Measurements from ENCODE around the gene SLFN11.
"Not testable (repeated sequence)": the region's sequence is repeated elsewhere in the genome, so short reads cannot be mapped to it uniquely, and the experiment has no call there.

The SLFN11 gene

DNA sequence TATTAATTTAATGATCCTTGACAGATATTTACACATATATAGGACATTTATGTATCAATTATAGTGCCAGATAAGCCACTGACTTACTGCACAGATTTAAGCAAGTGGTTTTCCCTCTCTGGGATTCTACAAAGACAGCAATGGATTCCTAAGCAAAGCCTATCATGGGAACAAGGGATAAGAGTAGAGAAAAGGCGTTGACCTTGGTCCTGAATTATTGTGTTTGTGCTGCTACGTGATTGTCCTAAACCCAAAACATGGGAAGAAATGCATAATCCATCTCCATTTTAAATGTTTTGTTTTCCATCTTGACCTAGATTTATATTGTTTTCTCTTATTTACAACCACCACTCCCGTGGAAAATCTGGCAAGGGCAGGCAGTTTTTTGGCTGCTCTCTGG is 14.0 kb downstream of the SLFN11 start:
- DNase-seq: no peak

DNA sequence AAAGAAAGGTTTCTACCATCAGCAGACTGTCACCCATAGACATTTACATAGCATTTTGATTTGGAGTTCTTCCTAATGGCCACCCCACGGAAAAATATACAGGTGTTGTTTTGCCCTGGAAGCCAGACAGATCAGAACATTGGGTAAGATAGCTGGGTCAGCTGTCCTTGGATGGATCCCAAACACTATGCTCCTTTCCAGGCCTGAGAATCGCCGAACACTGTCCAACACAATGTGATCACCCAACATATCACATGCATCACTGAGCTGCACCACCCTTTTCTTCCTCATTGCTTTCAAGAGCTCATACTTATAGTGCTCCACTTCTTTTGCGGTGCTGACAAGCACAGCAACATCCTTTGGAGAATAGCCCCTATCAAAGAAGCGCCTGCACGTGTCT is 21.1 kb downstream of the SLFN11 start:
- no peak for DNase-seq

DNA sequence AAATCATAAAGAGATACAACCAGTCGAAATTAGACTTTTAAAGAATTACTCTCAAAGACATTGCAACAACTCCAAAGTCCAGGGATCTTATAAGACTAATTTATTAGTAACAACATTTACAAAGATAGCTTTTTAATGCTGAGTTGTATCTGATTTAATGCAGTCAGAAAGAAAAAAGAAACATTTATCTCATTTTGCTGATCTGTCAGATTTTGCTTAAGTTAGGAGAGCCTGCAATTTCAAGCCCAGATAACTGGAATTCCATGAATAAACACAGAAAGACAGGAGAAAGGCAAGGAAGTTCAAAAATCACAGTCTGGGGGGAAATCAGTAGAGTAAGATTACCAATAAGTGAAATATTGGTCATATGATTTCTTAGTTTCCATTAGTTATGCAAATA is 22.9 kb downstream of the SLFN11 start:
- DNase-seq: no peak

DNA sequence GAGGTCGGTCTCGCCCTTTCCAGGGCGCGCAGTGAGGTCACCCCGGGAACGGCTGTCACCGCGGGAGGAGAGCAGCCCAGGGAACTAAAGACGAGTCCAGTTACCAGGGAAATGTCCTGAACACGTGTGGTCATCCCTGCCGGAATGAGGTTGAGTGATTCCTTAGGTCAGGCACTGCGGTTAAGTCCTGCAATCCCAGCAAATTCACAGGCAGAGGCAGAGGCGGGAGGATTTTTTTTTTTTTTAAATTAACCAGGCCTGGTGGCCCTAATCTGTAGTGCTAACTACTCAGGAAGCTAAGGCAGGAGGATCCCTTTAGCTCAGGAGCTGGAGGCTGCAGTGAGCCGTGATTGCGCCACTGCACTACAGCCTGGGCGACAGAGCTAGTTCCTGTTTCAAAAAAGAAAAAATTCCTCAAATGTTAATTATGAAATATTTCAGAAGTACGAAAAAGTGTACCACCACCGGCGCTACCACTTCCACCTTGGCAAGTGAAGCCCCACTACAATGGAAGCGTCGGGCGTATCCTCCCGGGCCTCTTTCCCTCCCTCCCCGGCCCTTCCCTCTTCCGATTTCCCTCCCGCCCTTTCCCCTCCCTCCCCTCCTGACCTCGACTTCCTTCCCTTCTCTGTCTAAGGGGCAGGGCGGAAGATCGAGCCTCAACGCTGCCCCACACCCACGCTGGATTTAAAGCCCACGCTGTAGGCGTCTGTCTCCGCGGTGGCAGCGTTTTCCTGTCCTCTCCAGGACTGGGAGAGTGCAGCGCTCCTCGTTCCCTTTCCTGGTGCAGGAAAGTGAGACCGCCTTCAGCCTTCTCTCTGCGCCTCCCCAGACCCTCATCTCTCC is 27.3 kb downstream of the SLFN11 start:
- DNase-seq: peak; percentile 33

DNA sequence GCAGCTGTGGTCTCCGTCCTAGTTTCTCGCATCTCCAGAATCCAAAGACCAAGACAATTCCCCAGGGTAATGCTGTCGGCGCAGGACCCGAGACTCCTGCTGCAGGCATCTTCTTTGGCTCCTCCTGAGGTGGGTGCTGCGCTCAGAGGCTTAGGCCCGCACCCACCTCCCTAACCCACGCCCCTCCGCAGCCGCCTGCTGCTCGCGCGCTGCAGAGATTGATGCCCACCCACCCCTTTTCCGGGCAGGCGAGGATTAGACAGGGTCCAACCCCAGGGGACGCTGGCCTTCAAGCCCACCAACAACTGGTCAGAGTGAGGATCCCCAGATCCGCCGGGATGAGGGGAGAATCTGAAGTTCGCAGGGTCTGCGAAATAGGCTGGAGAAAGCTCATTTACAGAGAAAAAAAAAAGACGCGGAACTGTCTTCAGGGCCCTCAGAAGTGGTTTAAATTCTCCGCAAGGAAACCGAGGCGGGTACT is 27.9 kb downstream of the SLFN11 start:
- DNase-seq: no peak

DNA sequence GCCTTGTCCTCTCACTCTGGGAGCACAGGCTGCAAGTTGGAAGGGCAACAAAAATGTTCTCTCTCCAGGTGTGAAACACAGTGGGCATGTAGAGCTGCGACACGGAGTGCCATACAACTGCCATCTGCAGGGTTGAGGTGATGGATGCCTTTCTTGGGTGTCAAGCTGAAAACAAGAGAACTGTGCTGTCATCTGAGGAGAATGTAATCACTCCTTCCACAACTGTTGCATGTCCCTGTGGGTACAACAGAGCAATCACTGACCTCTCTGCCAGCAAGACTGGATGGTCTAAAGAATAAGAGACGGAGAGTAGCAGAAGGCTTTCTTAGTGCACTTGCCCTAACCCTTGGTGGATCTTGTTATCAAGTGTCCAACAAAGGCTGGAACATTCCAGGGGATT is 29.2 kb downstream of the SLFN11 start:
- no peak for DNase-seq

DNA sequence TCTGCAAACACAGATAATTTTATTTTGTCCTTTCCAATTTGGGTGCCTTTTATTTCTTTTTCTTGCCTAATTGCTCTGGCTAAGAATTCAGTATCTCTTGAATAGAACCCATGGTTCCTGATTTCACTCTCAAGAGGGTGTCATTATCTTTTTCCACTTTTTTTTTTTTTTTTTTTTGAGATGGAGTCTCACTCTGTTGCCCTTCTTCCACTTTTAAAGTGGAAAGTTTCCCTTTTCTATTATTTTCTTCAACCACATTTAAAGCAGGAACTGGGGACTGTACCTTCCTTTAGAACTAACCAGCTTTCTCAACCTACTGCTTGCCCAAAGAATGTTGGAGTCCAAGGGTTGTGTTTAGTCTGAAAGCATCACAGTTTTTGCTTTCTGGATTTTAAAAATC is 31.1 kb downstream of the SLFN11 start:
- no peak for DNase-seq

DNA sequence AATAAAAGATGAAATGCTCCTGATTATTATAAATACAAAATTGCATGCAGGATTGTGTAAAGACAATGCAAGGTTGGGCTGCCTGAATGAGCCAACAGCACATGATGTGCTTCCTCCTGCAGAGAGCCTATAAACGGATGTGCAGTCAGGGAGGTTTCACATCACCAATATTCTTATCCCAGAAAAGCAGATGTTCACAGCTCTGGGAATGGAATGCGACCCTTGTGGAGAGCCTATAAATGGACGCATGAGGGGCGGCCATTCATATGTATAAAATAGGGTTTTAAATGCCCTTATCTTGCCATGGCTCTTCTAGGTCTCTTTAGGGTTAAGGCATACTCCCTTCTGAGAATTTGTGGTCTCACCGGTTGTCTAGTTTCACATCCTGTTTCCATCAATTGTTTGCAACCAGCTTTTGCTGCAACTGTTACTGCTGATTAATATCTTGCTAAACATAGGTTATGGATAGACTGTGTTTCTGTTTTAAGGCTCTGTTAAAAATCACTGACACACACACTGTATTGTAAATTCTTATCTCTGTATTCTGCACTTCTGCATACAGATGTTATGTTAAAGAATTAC is 31.9 kb downstream of the SLFN11 start:
- no peak for DNase-seq

DNA sequence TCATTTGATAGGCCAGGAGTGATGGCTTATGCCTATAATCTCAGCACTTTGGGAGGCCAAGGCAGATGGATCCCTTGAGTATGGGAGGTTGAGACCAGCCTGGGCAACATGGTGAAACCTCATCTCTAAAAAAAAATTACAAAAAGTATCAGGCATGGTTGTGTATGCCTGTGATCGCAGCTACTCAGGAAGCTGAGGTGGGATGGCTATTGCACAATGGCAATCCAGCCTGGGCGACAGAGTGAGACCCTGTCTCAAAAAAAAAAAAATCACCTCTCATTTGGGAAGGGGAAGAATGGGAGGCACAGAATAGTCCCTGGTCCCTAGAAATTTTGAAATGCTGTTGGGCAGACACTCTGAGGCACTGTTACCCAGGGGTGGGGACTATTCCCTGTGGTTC is 35.2 kb downstream of the SLFN11 start:
- no peak for DNase-seq

DNA sequence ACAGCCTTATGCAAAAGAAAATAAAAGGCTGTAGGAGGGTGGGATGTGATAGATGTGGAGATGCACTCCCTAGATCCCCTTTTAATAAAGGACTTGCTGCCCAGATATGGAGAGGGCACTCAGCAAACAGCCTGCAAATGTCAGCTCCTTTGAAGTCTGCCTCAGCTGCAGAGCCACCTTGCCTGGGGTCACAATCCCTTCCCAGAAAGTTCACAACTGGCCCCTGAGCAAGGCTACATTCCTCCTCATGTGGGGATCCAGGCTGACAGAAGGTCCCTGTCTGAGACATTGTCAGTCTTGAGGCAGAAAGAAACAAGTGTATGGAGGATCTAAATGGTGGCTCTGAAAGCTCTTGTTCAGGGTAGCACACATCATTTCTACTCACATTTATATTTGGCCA is 36.1 kb downstream of the SLFN11 start:
- DNase-seq: no peak

DNA sequence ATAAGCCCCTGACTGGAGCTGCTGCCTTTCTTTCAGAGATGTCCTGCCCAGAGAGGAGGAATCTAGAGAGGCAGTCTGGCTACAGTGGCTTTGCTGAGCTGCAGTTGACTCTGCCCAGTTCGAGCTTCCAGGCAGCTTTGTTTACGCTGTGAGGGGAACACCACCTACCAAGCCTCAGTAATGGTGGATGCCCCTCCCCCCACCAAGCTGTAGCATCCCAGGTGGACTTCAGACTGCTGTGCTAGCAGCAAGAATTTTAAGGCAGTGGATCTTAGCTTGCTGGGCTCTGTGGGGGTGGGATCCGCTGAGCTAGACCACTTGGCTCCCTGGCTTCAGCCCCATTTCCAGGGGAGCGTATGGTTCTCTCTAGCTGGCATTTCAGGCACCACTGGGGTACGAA is 39.8 kb downstream of the SLFN11 start:
- DNase-seq: not testable (repeated sequence)

DNA sequence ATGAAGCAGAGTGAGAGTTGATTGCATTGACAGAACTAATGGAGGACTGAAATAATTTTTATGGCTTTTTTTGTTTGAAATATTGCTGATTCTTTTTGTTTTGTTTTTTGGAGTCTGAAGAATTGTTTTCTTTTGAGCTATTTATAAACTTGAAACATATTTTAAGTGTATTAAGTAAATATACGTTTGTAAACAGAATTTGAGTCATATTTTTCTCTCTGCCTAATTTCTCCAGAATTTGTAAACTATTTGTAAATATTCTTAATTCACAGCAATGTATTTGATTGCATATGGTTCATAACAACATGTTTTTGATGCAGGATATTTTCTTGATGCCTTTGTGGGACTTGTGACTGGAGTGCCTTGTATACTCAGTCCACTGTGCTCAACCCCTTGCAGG is 50.7 kb downstream of the SLFN11 start:
- DNase-seq: no peak

DNA sequence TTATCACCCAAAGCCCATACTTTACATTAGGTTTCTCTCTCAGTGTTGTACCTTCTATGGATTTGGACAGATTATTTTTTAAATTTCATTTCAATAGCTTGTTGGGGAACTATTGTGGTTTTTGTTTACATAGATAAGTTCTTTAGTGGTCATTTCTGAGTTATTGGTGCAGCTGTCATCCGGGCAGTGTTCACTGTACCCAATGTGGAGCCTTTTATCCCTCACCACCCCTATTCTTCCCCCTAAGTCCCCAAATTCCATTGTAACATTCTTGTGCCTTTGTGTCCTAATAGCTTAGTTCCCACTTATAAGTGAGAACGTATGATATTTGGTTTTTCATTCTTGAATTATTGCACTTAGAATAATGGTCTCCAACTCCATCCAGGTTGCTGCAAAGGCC is 57.5 kb downstream of the SLFN11 start:
- no peak for DNase-seq

DNA sequence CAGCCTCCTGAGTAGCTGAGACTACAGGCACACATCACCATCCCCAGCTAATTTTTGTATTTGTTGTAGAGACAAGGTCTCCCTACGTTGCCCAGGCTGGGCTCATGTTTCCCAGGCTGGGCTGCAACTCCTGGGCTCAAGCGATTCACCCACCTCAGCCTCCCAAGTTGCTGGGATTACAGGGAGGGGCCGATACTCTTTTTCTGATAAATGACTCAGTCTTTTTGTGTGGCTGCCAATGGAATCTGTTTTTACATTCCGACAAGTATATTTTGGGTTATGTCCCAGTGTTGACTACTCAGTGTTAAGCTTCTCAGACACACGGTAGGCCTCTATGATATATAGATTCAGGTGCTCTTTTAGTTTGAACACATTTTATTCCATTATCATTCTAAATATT is 58.1 kb downstream of the SLFN11 start:
- peak; percentile 91 for DNase-seq

DNA sequence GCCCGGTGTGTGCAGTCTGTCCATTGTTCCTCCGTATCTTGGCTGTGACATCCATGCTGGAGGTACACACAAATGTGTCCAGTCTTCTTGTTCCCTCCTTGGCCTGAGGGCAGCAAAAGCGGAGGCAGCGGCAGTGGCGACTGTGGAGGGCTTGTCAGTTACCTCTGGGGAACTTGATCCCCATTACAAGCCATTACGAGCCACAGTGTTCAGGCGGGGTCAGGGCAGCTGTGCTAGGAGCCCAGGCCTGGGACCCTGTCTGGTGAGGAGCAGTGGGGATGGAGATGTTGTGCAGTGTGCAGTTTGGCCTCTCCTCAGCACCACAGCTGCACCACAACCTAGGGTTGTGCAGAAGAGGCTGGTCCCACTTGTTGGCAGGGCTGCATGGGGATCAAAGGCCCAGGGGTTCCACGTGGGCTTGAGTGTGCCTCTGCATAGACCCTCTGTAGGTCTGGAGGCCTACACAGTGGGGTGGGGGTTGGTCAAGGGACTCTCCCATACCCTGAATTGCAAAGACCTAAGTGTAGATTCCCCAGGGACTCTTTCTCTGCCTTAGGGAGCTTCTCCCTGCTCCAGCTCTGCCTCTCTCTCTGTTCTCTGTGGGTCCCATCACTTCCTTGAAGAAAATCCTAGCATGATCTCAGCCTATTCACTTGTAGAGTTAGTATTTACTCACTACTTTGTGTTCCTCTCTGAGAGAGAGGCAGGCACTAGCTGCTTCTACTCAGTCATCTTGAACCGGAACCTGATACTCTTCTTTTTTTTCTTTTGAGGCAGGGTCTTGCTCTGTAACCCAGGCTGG is 58.8 kb downstream of the SLFN11 start:
- no peak for DNase-seq

DNA sequence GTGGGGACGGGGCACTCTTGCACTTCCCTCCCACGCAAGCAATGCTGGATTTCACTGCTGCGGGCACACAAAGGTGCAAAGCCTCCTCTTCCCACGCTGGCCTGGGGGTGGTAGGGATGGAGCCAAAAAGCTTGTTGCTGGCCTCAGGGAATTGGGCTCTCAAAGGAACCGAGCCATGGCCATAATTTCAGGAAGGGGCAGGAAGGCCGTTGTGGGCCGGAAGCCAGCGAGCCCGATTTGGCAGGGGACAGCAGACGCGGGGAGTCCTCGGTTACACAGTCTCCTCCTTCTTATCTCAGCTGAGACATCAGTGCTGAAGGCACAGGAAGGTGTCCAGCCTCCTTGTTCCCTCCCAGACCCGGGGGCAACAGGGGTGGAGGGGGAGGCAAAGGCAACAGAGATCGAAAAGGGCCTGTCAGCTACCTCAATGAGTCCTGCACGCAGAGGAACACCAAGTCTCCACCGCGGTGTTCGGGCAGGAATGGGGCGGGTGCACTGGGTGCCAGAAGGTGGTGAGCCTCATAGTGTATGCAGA is 59.5 kb downstream of the SLFN11 start:
- DNase-seq: no peak

DNA sequence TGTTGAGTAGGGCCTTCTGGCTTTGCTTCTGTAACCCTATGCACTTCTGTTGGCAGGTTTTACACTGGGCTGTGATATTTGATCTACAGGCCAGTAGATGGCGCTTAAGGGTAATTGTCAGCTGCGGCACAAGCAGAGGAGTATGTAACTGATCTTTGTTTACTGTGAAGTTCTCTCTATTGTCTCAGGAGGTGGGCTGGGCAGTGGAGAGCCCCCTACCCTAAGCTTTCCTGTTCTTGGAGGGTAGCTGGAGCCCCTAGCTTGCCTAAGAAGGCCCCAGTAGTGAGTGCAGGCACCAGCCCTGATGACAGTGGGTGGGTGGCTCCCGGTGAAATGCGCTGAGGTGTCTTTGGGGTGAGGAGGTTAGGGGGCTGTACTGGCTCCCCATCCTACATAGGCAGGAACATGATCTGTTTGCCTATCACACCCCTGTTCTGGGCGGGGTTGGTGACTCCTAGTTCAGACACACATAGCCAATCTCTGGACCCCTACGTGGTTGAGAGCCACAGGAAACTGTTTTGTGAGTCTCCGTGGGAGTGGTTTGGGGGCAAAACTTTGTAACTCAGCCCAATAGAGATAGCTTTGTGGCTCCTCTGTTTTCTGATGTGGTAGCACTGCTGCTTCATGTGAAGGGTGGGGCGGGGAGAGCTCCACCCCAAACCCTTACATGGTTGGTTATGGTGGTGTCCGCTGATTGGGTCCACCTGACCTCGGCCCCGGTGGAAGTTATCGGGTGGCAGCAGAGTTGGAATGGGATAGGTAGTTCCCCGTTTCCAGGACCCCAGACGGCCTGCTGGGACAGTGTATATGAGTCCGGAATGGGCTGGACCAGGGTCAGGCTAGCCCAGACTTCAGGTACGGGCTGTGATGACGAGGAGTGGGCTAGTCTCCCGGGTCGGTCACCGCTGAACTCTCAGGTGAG is 60.4 kb downstream of the SLFN11 start:
- peak; percentile 65 for DNase-seq

DNA sequence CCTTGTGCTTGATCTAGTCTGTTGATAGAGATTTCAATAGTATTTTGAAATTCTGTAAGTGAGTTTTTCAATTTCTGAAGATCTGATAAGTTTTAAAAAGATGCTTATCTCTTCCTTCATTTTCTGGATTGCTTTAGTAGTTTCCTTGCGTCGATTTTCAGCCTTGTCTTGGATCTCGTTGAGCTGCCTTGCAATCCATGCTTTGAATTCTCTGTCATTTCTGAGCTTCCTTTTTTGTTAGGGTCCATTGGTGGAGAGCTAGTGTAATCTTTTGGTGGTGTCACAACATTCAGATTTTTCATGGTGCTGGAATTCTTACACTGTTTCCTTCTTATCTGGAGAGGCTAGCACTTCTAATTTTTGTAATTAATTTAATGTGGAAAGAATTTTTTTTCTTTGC is 61.1 kb downstream of the SLFN11 start:
- DNase-seq: no peak

DNA sequence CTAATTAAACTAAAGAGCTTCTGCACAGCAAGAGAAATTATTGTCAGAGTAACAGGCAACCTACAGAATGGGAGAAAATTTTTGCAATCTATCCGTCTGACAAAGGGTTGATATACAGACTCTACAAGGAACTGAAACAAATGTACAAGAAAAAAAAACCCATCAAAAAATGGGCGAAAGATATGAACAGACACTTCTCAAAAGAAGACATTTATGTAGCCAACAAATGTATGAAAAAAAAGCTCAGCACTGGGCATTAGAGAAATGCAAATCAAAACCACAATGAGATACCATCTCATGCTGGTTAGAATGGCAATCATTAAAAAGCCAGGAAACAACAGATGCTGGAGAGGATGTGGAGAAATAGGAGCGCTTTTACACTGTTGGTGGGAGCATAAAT is 64.1 kb downstream of the SLFN11 start:
- not testable (repeated sequence) for DNase-seq

Data from fibroblast of skin of abdomen (primary cell).